GM23338 (cell line): ENCODE results near the gene CHN1. TPM values are rescaled to one million over a fixed set of nuclear protein-coding genes. Genes with fewer than 3 reads are reported as not detected.

Experiments used
- ATAC-seq: fragments of 200-7000 bp; cut with Tn5 transposase; 3 replicates; pipeline ENCODE4 v1.9.1; 2020
- DNase-seq: peaks from one replicate; pipeline ENCODE4 v3.0.0-alpha.2; 2015; ENCODE audit warnings: low spot score
- H2AFZ ChIP-seq: fragments of 200-600 bp; sonication (generic); 2 replicates; pipeline ENCODE4 v1.8.0; 2016; ENCODE audit warnings: antibody characterized with exemption, mild to moderate bottlenecking, moderate library complexity
- H3F3A ChIP-seq: fragments of 200-600 bp; sonication (generic); replicated peaks from 2 replicates; pipeline ENCODE4 v1.8.0; 2017; ENCODE audit warnings: antibody characterized with exemption, mixed run types, low read depth
- H3K27ac ChIP-seq: fragments of 200-600 bp; sonication (generic); 2 replicates; pipeline ENCODE4 v1.6.1; 2016; ENCODE audit warnings: low read depth
- H3K27me3 ChIP-seq: fragments of 200-600 bp; sonication (generic); 2 replicates; pipeline ENCODE4 v1.8.0; 2016; ENCODE audit warnings: mild to moderate bottlenecking, mixed run types, moderate library complexity; ENCODE audit not compliant: insufficient read depth
- H3K36me3 ChIP-seq: fragments of 200-600 bp; sonication (generic); 2 replicates; pipeline ENCODE4 v1.8.0; 2016; ENCODE audit warnings: mild to moderate bottlenecking; ENCODE audit not compliant: insufficient read depth
- H3K4me1 ChIP-seq: fragments of 200-600 bp; sonication (generic); 2 replicates; pipeline ENCODE4 v1.8.0; 2016; ENCODE audit warnings: mild to moderate bottlenecking, moderate library complexity; ENCODE audit not compliant: insufficient read depth
- H3K4me2 ChIP-seq: fragments of 200-600 bp; sonication (generic); 2 replicates; pipeline ENCODE4 v1.7.1; 2017; ENCODE audit warnings: mixed run types
- H3K4me3 ChIP-seq: fragments of 200-600 bp; sonication (generic); 2 replicates; pipeline ENCODE4 v1.6.1; 2016; ENCODE audit warnings: mixed run types
- H3K79me2 ChIP-seq: fragments of 200-600 bp; sonication (generic); replicated peaks from 2 replicates; pipeline ENCODE4 v1.8.0; 2017; ENCODE audit warnings: mild to moderate bottlenecking; ENCODE audit not compliant: insufficient read depth
- H3K9me2 ChIP-seq: fragments of 200-600 bp; sonication (generic); 2 replicates; pipeline ENCODE4 v1.8.0; 2017; ENCODE audit not compliant: insufficient read depth
- H4K20me1 ChIP-seq: fragments of 200-600 bp; sonication (generic); replicated peaks from 2 replicates; pipeline ENCODE4 v1.8.0; 2017; ENCODE audit warnings: mild to moderate bottlenecking; ENCODE audit not compliant: insufficient read depth
- H3K27ac Mint-ChIP-seq: 2 replicates; pipeline ENCODE4 v1.8.0; 2020; ENCODE audit warnings: inconsistent platforms, mild to moderate bottlenecking, moderate library complexity, mixed read lengths
- H3K27me3 Mint-ChIP-seq: 3 replicates; pipeline ENCODE4 v1.8.0; 2022; ENCODE audit warnings: low read depth, mild to moderate bottlenecking, moderate library complexity, mixed read lengths, inconsistent platforms; ENCODE audit not compliant: insufficient read depth, poor library complexity
- H3K36me3 Mint-ChIP-seq: 3 replicates; pipeline ENCODE4 v1.8.0; 2021; ENCODE audit warnings: low read depth, mild to moderate bottlenecking, inconsistent platforms, moderate library complexity, mixed read lengths
- H3K4me1 Mint-ChIP-seq: 3 replicates; pipeline ENCODE4 v1.8.0; 2020; ENCODE audit warnings: mild to moderate bottlenecking, inconsistent platforms, mixed read lengths
- H3K4me3 Mint-ChIP-seq: 3 replicates; pipeline ENCODE4 v1.8.0; 2021; ENCODE audit warnings: moderate library complexity, mild to moderate bottlenecking, inconsistent platforms, mixed read lengths
- H3K9me3 Mint-ChIP-seq: 3 replicates; pipeline ENCODE4 v1.8.0; 2020; ENCODE audit warnings: moderate library complexity, mild to moderate bottlenecking, inconsistent platforms, mixed read lengths
- CREB1 ChIP-seq: fragments of 250-450 bp; sonication (Bioruptor Pico); IDR thresholded peaks from 2 replicates; pipeline ENCODE4 v1.5.0; 2020; ENCODE audit warnings: low read depth, mild to moderate bottlenecking, moderate library complexity
- CTCF ChIP-seq, 2 experiments: fragments of 200-600 bp in 1 of 2; sonication (generic) in 1 of 2; conservative IDR thresholded peaks; 2 replicates each; pipeline versions ENCODE4 v1.5.1 to v1.6.1; 2016 to 2017; ENCODE audit warnings: antibody characterized with exemption in 2 of 2, low read depth in 2 of 2, mild to moderate bottlenecking in 2 of 2, moderate library complexity in 1 of 2
- EZH2 ChIP-seq: fragments of 200-600 bp; sonication (generic); IDR thresholded peaks from one replicate; pipeline ENCODE4 v1.8.0; 2017; ENCODE audit warnings: antibody characterized with exemption, mild to moderate bottlenecking, low read depth; ENCODE audit not compliant: unreplicated experiment
- EZH2phosphoT487 ChIP-seq: fragments of 200-600 bp; sonication (generic); IDR thresholded peaks from one replicate; pipeline ENCODE4 v1.8.1; 2018; ENCODE audit warnings: antibody characterized with exemption; ENCODE audit not compliant: unreplicated experiment
- JUNB ChIP-seq: IDR thresholded peaks from one replicate; pipeline ENCODE4 v1.6.1; 2016; ENCODE audit warnings: antibody characterized with exemption; ENCODE audit not compliant: unreplicated experiment
- NANOG ChIP-seq: IDR thresholded peaks from 2 replicates; pipeline ENCODE4 v1.6.1; 2016; ENCODE audit warnings: antibody characterized with exemption, borderline replicate concordance
- POLR2AphosphoS5 ChIP-seq: IDR thresholded peaks from 2 replicates; pipeline ENCODE4 v1.6.1; 2016; ENCODE audit warnings: antibody characterized with exemption, low read depth
- REST ChIP-seq: IDR thresholded peaks from one replicate; pipeline ENCODE4 v1.6.1; 2018; ENCODE audit warnings: antibody characterized with exemption; ENCODE audit not compliant: unreplicated experiment
- STAT1 ChIP-seq: IDR thresholded peaks from one replicate; pipeline ENCODE4 v1.6.1; 2016; ENCODE audit warnings: antibody characterized with exemption; ENCODE audit not compliant: unreplicated experiment
- ZNF114 ChIP-seq: fragments of 250-450 bp; sonication (Bioruptor Pico); IDR thresholded peaks from 2 replicates; pipeline ENCODE4 v1.5.0; 2020; ENCODE audit warnings: mild to moderate bottlenecking, moderate library complexity
- polyA plus RNA-seq: library from polyadenylated mRNA; unstranded; fragments of >200 nt; fragmentation: Nextera tagmentation; extraction: Ambion mirVana; gene quantifications from 2 replicates; pipeline ENCODE4 v1.2.1, GENCODE V29; 2016
- total RNA-seq: library from RNA; depleted of rRNA; stranded (reverse); fragments of >200 nt; shearing (Covaris generic); gene quantifications from 2 replicates; pipeline ENCODE4 v1.2.3, GENCODE V29; 2014
- TF ChIP-seq, protein P1 (sequence below): IDR thresholded peaks from 2 replicates; pipeline ENCODE4 v1.6.1; 2016; ENCODE audit warnings: antibody characterized with exemption

Gene CHN1
- total and polyA plus RNA-seq, 2 experiments from 2014 or later: 28.1 to 36.5 TPM

DNA sequence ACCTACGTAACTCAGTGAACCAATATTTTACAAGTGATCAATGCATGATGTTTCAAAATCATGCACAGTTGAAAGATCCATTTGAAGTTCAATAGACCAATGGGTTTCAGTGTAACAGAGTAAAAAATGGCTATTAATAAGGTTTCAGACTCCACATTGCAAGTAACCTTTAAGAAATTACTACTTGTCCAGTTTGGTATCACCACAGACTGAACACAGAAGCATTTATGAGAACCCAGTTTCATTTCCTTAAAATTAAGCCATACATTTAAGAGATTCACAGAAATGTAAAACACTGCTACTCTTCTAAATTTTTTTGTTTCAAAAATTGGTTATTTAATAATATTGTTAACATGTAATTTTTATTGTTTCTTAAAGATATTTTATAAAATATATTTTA lies 142.0 kb downstream of the CHN1 start:
- ATAC-seq: no peak
- Mint-ChIP-seq H3K4me1 (peaks cover 42% of the 10 kb centered on the region), H3K27ac (0 out of 2 replicates have a peak overlapping the region, but pooled peaks have one; percentile 28), H3K36me3 (no peaks in the 10 kb centered on the region), H3K27me3 (peaks cover under 1% of the 10 kb centered on the region), H3K9me3 (no peaks in the 10 kb centered on the region), H3K4me3 (no peak overlapping the region)
- Histone ChIP-seq H3K36me3 (no peaks in the 10 kb centered on the region), H3K79me2 (no peaks in the 10 kb centered on the region; the same call in 1 of the 2 replicates), H3K4me3 (no peak overlapping the region), H4K20me1 (no peaks in the 10 kb centered on the region), H3K27ac (peak overlapping the region; percentile 30; the same call in 1 of the 2 replicates), H3K27me3 (no peaks in the 10 kb centered on the region), H3F3A (no peaks in the 10 kb centered on the region), H2AFZ (no peak overlapping the region), H3K9me2 (no peaks in the 10 kb centered on the region), H3K4me2 (no peak overlapping the region), H3K4me1 (peaks cover 44% of the 10 kb centered on the region)
- no peak for DNase-seq
- TF ChIP-seq ZNF114 (no peak), REST (no peak), EZH2phosphoT487 (no peak), CTCF (conservative IDR thresholded peaks at IDR 0.05; ENCODE audit: low read depth in 2 of 2) (no peak), CREB1 (CRISPR knock-in tag) (no peak), STAT1 (no peak), EZH2 (no peak), JUNB (no peak), NANOG (no peak), POLR2AphosphoS5 (no peak)
- TF ChIP-seq, protein P1, sequence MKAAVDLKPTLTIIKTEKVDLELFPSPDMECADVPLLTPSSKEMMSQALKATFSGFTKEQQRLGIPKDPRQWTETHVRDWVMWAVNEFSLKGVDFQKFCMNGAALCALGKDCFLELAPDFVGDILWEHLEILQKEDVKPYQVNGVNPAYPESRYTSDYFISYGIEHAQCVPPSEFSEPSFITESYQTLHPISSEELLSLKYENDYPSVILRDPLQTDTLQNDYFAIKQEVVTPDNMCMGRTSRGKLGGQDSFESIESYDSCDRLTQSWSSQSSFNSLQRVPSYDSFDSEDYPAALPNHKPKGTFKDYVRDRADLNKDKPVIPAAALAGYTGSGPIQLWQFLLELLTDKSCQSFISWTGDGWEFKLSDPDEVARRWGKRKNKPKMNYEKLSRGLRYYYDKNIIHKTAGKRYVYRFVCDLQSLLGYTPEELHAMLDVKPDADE: no peak
